Trophoblast cell (in vitro differentiated cells and primary cell): ENCODE data around the gene PPP4R3B.
"Not testable (repeated sequence)": the region's sequence is repeated elsewhere in the genome, so short reads cannot be mapped to it uniquely, and the experiment has no call there.

Source experiments
- DNase-seq, 2 donors: peaks; one replicate each; pipeline ENCODE4 v3.0.0-alpha.2; 2016
- H2AFZ ChIP-seq: 2 replicates; pipeline ENCODE4 v1.6.1; 2013; ENCODE audit warnings: low read length, moderate library complexity, mild to moderate bottlenecking; ENCODE audit not compliant: insufficient read depth, poor library complexity
- H2AK5ac ChIP-seq: 2 replicates; pipeline ENCODE4 v1.6.1; 2013; ENCODE audit warnings: mild to moderate bottlenecking, low read length
- H2BK120ac ChIP-seq: 2 replicates; pipeline ENCODE4 v1.6.1; 2013; ENCODE audit warnings: low read length, mild to moderate bottlenecking, moderate library complexity; ENCODE audit not compliant: insufficient read depth, poor library complexity
- H2BK12ac ChIP-seq: 2 replicates; pipeline ENCODE4 v1.6.1; 2013; ENCODE audit warnings: mild to moderate bottlenecking, low read length, moderate library complexity
- H2BK5ac ChIP-seq: 2 replicates; pipeline ENCODE4 v1.6.1; 2013; ENCODE audit warnings: low read length, low read depth, moderate library complexity, mild to moderate bottlenecking; ENCODE audit not compliant: poor library complexity
- H3K14ac ChIP-seq: 2 replicates; pipeline ENCODE4 v1.6.1; 2013; ENCODE audit warnings: mild to moderate bottlenecking, low read length
- H3K18ac ChIP-seq: 2 replicates; pipeline ENCODE4 v1.6.1; 2013; ENCODE audit warnings: mild to moderate bottlenecking, low read length
- H3K23ac ChIP-seq: 2 replicates; pipeline ENCODE4 v1.6.1; 2013; ENCODE audit warnings: low read length
- H3K27ac ChIP-seq: 2 replicates; pipeline ENCODE4 v1.5.1; 2013; ENCODE audit warnings: low read depth, mild to moderate bottlenecking, inconsistent platforms, low read length, moderate library complexity
- H3K27me3 ChIP-seq: 2 replicates; pipeline ENCODE4 v1.6.1; 2013; ENCODE audit warnings: inconsistent platforms, mild to moderate bottlenecking, low read length, moderate library complexity; ENCODE audit not compliant: insufficient read depth
- H3K36me3 ChIP-seq, 2 experiments: 1 replicate in 1 of 2; 2 replicates in 1 of 2; pipeline ENCODE4 v1.6.1; 2013; ENCODE audit warnings: low read length in 2 of 2, mild to moderate bottlenecking in 2 of 2, moderate library complexity in 1 of 2; ENCODE audit not compliant: insufficient read depth in 2 of 2, control insufficient read depth in 1 of 2
- H3K4ac ChIP-seq: 2 replicates; pipeline ENCODE4 v1.6.1; 2013; ENCODE audit warnings: low read depth, mild to moderate bottlenecking, low read length, moderate library complexity
- H3K4me1 ChIP-seq, 2 experiments: 1 replicate in 1 of 2; 2 replicates in 1 of 2; pipeline ENCODE4 v1.6.1; 2013; ENCODE audit warnings: low read length in 2 of 2, mild to moderate bottlenecking in 2 of 2, moderate library complexity in 1 of 2; ENCODE audit not compliant: insufficient read depth in 2 of 2, control insufficient read depth in 1 of 2
- H3K4me2 ChIP-seq: 2 replicates; pipeline ENCODE4 v1.6.1; 2013; ENCODE audit warnings: inconsistent platforms, mild to moderate bottlenecking, low read length, moderate library complexity
- H3K4me3 ChIP-seq: 2 replicates; pipeline ENCODE4 v1.5.1; 2013; ENCODE audit warnings: mild to moderate bottlenecking, low read depth, low read length, inconsistent platforms
- H3K79me1 ChIP-seq: one replicate; pipeline ENCODE4 v1.6.1; 2013; ENCODE audit warnings: low read length
- H3K79me2 ChIP-seq: 2 replicates; pipeline ENCODE4 v1.6.1; 2013; ENCODE audit warnings: low read length, mild to moderate bottlenecking; ENCODE audit not compliant: control insufficient read depth, insufficient read depth, poor library complexity
- H3K9ac ChIP-seq: 2 replicates; pipeline ENCODE4 v1.6.1; 2013; ENCODE audit warnings: mild to moderate bottlenecking, low read length
- H3K9me3 ChIP-seq: 2 replicates; pipeline ENCODE4 v1.6.1; 2013; ENCODE audit warnings: low read depth, mild to moderate bottlenecking, control low read depth, inconsistent platforms, low read length; ENCODE audit not compliant: insufficient read depth
- H4K12ac ChIP-seq: 2 replicates; pipeline ENCODE4 v1.6.1; 2013; ENCODE audit warnings: low read depth, mild to moderate bottlenecking, low read length, moderate library complexity
- H4K8ac ChIP-seq: 2 replicates; pipeline ENCODE4 v1.6.1; 2013; ENCODE audit warnings: low read depth, mild to moderate bottlenecking, low read length, moderate library complexity
- H4K91ac ChIP-seq: one replicate; pipeline ENCODE4 v1.6.1; 2013; ENCODE audit warnings: low read depth, mild to moderate bottlenecking, low read length, moderate library complexity
- WGBS: extraction: QIAGEN DNeasy Blood & Tissue Kit; methylation state at CpG from one replicate; pipeline ENCODE4 v1.1.7; 2013; ENCODE audit warnings: missing lambda C conversion rate; ENCODE audit not compliant: insufficient read length, insufficient coverage; ENCODE audit errors: extremely low coverage; 5-methylcytosine and 5-hydroxymethylcytosine counted together

Gene PPP4R3B

GRCh38 chr2:55581874-55582547, 35.4 kb downstream of the PPP4R3B start:
- Histone ChIP-seq H4K8ac (no peak overlapping the region), H4K91ac (no peak overlapping the region), H3K4me2 (no peak overlapping the region), H3K18ac (no peak overlapping the region), H3K36me3 (no peaks in the 10 kb centered on the region), H3K23ac (no peak overlapping the region), H3K9me3 (no peaks in the 10 kb centered on the region), H3K27me3 (no peaks in the 10 kb centered on the region), H3K27ac (no peak overlapping the region), H3K4me1 (no peaks in the 10 kb centered on the region), H2BK12ac (no peak overlapping the region), H3K9ac (no peak overlapping the region), H2BK120ac (no peak overlapping the region), H2AFZ (no peak overlapping the region), H4K12ac (no peak overlapping the region), H3K79me2 (no peaks in the 10 kb centered on the region), H3K14ac (no peak overlapping the region), H3K4ac (no peak overlapping the region), H2BK5ac (no peak overlapping the region), H3K4me3 (no peak overlapping the region), H2AK5ac (no peak overlapping the region), H3K79me1 (no peaks in the 10 kb centered on the region)
- no CpG with 5 or more reads among the region's 4 CpGs for WGBS
- DNase-seq: no peak

- H2BK5ac ChIP-seq: no peak overlapping the region
- no peak for DNase-seq
- no peak overlapping the region for H3K27ac ChIP-seq
- no peaks in the 10 kb centered on the region for H3K9me3 ChIP-seq
- no peak overlapping the region for H3K18ac ChIP-seq
- H3K27me3 ChIP-seq: no peaks in the 10 kb centered on the region
- H3K4ac ChIP-seq: no peak overlapping the region
- H3K14ac ChIP-seq: no peak overlapping the region
- no CpG with 5 or more reads among the region's 3 CpGs for WGBS
- H2AFZ ChIP-seq: no peak overlapping the region
- H3K9ac ChIP-seq: no peak overlapping the region
- no peak overlapping the region for H3K4me3 ChIP-seq
- no peak overlapping the region for H4K12ac ChIP-seq
- no peak overlapping the region for H2AK5ac ChIP-seq
- H3K4me1 ChIP-seq: no peaks in the 10 kb centered on the region
- H3K79me1 ChIP-seq: no peaks in the 10 kb centered on the region
- no peaks in the 10 kb centered on the region for H3K79me2 ChIP-seq
- no peak overlapping the region for H2BK12ac ChIP-seq
- peaks cover 0 to 1% of the 10 kb centered on the region in 2 experiments for H3K36me3 ChIP-seq
- H4K8ac ChIP-seq: no peak overlapping the region
- H3K23ac ChIP-seq: no peak overlapping the region
- H3K4me2 ChIP-seq: no peak overlapping the region
- no peak overlapping the region for H2BK120ac ChIP-seq
- H4K91ac ChIP-seq: no peak overlapping the region
Measured at GRCh38 chr2:55581435-55581834, 36.0 kb downstream of the PPP4R3B start.

GRCh38 chr2:55569002-55569401, 48.4 kb downstream of the PPP4R3B start:
- not testable (repeated sequence) for H3K4me2 ChIP-seq, H3K18ac ChIP-seq, H2AFZ ChIP-seq, H2BK120ac ChIP-seq, H4K8ac ChIP-seq, H3K27me3 ChIP-seq, H3K79me2 ChIP-seq, H3K79me1 ChIP-seq, H2AK5ac ChIP-seq, H3K4me3 ChIP-seq, H3K14ac ChIP-seq, H4K91ac ChIP-seq, H3K4ac ChIP-seq, H3K9me3 ChIP-seq, H3K23ac ChIP-seq, H3K27ac ChIP-seq, H3K9ac ChIP-seq, H2BK5ac ChIP-seq, H3K4me1 ChIP-seq, H4K12ac ChIP-seq, H2BK12ac ChIP-seq, DNase-seq
- H3K36me3 ChIP-seq: peaks cover 13 to 14% of the 10 kb centered on the region in 2 experiments
- no CpG with 5 or more reads among the region's 8 CpGs for WGBS

GRCh38 chr2:55567298-55567697, 50.1 kb downstream of the PPP4R3B start:
- Histone ChIP-seq H3K79me1 (no peaks in the 10 kb centered on the region), H3K4me3 (no peak overlapping the region), H3K79me2 (no peaks in the 10 kb centered on the region), H3K9me3 (no peaks in the 10 kb centered on the region), H3K4ac (no peak overlapping the region), H2BK120ac (no peak overlapping the region), H2AFZ (no peak overlapping the region), H3K9ac (no peak overlapping the region), H3K4me1 (no peaks in the 10 kb centered on the region), H2BK5ac (no peak overlapping the region), H4K8ac (no peak overlapping the region), H2BK12ac (no peak overlapping the region), H2AK5ac (no peak overlapping the region), H3K27me3 (no peaks in the 10 kb centered on the region), H3K14ac (no peak overlapping the region), H3K18ac (no peak overlapping the region), H3K4me2 (no peak overlapping the region), H3K27ac (no peak overlapping the region), H3K36me3 (peaks cover 16 to 17% of the 10 kb centered on the region in 2 experiments), H4K12ac (no peak overlapping the region), H3K23ac (no peak overlapping the region), H4K91ac (no peak overlapping the region)
- no CpG with 5 or more reads among the region's 4 CpGs for WGBS
- no peak for DNase-seq
